Cardiac septum (tissue), 1 donor: ENCODE data around the gene HHIP. TPM values are rescaled to one million over a fixed set of nuclear protein-coding genes. Genes with fewer than 3 reads are reported as not detected.

Source experiments
- DNase-seq: peaks from one replicate; pipeline ENCODE4 v3.0.0-alpha.2; 2020; ENCODE audit warnings: low spot score
- intact Hi-C: fragments of 100-400 bp; cut with DNase I; formaldehyde crosslinking; loops from one replicate; pipeline ENCODE4 v1.14.0; 2022
- long read RNA-seq: library from polyadenylated mRNA; unstranded; transcript quantifications from one replicate; pipeline ENCODE4 v2.0.0, GENCODE V29; 2021
- total RNA-seq: library from RNA; stranded (reverse); fragmentation: NEBNext Ultra II Directional; extraction: Animal tissue kit (Norgen Biotek cat#: 25700); gene quantifications from one replicate; pipeline ENCODE4 v1.2.1, GENCODE V29; 2021
- donor health status: DM: no; HTN: no; CAD: no.

The HHIP gene, protein sequence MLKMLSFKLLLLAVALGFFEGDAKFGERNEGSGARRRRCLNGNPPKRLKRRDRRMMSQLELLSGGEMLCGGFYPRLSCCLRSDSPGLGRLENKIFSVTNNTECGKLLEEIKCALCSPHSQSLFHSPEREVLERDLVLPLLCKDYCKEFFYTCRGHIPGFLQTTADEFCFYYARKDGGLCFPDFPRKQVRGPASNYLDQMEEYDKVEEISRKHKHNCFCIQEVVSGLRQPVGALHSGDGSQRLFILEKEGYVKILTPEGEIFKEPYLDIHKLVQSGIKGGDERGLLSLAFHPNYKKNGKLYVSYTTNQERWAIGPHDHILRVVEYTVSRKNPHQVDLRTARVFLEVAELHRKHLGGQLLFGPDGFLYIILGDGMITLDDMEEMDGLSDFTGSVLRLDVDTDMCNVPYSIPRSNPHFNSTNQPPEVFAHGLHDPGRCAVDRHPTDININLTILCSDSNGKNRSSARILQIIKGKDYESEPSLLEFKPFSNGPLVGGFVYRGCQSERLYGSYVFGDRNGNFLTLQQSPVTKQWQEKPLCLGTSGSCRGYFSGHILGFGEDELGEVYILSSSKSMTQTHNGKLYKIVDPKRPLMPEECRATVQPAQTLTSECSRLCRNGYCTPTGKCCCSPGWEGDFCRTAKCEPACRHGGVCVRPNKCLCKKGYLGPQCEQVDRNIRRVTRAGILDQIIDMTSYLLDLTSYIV
- 0.30 TPM for total RNA-seq
- long read RNA-seq, full-length matches to known transcripts: 1 of 1 reads
- long read RNA-seq, partial matches to known transcripts: 0 of 1 reads
- long read RNA-seq, other reads (novel, unspliced or antisense): 0 of 1 reads

DNA sequence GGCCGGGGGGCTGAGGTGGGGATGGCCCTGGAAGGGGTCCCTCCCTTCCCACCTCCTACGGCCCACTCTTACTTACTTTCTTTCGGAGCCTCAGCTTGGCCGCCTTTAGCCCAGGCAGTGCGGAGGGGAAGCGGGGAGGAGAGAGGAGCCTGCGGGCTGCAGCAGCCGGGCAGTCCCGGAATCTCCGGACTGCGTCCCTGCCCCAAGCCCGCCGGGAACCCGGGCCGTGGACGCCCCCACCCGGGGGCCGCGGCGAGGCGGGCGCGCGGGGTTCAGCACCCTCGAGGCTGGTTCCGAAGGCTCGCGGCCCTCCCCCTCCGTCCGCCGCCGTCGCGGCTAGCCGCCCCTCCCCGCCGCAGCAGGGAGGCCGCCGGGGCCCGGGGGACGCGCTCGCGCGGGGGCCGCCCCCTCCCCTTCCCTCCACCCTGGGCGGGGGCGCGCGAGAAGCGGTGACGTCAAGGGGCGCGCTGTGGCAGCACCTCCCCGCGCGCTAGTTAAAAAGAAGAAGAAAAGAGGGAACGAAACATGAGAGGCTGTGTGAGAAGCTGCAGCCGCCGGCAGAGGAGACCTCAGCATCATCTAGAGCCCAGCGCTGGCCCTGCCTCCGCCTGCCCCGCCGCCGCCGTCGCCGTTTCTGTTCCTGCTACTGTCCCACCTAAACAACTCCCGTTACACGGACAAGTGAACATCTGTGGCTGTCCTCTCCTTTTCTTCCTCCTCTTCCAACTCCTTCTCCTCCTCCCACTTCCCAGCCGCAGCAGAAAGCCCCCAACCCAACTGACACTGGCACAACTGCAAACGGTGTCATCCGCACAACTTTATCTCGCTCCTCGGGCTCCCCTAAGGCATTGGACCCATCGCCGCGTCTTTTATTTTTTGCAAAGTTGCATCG lies at the start of gene HHIP:
Gene HHIP (plus strand): TSS at position 526 of the 892 bp plus-strand sequence. CDS start 520 bp downstream, outside the sequence.
- no peak for DNase-seq
- intact Hi-C loops: no loop called here

DNA sequence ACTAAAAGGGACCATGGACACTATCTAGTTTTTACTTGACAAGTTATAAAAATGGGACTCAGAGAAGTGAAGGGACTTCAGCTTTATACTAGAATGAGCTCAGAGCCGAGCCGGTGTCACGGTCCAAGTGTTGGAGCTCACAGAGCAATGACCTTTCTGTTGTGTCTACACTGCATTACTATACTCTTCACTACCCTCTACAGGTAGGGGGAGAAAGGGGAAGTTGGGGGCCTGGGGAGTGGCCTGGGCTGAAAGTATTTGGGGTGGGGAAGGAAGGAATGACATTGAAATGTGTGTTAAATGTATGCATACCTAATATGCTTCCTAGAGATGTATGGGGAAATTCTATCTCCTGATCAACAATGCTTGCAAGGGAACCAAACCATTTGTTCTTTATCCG lies 48.8 kb upstream of the HHIP start:
- intact Hi-C loops: no loop called here
- no peak for DNase-seq

DNA sequence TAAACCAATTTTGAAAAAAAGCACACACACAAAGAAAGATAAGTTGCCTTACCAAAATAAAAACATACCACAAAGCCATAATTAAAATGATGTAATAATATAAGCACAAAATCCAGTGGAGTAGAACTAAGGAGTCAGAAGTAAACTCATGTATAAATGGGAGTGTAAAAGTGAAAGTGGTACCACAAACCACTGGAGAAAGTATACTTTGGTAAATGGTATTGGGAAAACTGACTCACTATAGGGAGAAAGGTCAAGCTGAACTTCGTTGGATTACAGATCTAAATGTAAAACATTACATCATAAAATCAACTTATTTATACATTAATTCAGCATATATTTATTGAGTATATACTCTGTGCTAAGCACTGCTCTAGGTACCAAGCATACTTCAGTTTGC lies 46.3 kb upstream of the HHIP start:
- DNase-seq: no peak
- intact Hi-C loops: no loop called here

DNA sequence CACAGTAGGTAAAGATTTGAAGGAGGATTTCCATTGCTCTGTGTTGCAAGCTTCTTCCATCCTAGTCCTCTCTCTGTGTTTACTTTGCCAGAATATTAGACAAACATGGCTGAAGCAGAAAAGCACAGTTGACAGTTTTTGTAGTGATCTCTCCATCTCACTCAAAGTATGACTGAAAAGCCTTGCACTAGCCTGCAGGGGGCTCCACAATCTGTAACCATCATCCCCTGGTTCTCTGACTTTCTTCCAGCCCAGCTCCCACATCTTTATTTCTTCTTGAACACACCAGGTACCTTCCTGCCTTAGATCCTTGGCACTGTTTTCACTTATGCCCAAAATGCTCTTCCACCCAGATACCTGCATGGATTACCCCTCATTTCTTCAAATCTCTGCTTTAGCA lies 34.1 kb upstream of the HHIP start:
- intact Hi-C loops: no loop called here
- DNase-seq: no peak

DNA sequence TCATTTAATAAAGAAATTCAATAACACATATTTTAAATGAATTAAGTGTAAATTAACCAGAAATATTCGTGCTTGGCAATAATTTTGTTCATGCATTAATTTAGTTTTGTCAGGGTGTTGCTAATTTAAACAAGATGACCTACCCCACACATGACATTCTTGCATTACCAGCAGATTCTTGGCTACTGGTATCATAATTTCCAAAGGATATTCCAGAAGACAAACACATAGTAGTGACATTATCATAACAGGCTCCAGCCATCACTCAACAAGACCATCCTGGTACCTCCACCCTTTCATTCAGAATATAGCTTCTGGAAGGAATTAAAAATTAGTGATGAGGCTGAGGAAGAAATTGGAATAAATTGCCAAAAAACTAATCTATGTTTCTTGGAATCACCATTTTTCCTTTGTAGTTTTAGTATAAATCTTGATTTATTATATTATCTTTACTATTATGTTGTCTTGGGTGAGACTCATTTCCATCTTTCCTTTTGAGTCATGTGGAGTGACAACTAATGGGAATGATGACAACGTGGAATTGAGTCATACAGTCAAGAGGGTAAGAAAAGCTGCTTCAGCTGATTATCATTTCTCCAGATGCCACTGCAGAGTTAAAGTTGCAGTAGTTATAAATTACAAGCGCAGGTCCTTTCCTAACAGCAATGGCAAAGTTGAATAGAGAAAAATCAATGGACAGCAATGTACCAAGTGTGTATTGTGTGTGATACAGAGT lies 30.9 kb upstream of the HHIP start:
- intact Hi-C loops: no loop called here

DNA sequence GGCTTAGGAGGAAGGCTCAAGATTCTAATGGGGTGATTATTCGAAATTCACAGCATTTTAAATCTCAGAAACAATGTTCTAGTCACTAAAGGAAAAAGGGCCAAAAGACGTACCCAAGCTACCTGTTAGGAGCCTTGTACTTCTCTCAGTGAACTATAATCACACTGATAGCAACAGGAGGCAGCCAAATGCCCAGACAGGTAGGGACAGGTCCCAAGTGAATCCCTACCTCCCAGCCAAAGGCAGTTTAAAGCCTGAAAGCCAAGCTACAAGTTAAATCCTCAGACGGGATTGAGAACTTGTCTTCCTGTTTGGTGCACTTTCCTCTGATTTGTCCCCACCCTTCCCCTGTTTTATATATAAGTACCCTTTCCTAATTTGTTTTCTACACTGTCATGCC lies 24.3 kb upstream of the HHIP start:
- DNase-seq: no peak
- intact Hi-C loops: no loop called here

More for the DNA sequence above, 30.9 kb upstream of the HHIP start:
- no peak for DNase-seq

DNA sequence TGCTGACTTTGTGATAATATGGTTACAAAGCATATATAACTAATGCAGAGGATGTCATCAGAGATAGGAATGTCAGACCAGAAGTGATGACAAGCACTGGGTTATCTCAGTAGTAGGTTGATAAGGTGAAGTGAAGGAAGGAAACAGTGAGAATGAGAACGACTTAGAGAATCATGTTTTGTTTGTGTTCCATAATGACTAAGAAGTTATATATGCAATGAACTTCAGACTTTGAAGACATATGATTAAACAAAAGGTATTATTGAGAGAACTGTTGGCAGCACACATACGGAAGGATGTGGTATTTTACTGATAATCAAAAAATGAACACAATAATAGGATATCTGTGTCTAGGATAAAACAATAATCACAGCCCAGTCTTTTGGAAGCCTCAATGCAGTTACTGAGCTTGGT lies 18.3 kb upstream of the HHIP start:
- intact Hi-C loops: no loop called here
- no peak for DNase-seq

DNA sequence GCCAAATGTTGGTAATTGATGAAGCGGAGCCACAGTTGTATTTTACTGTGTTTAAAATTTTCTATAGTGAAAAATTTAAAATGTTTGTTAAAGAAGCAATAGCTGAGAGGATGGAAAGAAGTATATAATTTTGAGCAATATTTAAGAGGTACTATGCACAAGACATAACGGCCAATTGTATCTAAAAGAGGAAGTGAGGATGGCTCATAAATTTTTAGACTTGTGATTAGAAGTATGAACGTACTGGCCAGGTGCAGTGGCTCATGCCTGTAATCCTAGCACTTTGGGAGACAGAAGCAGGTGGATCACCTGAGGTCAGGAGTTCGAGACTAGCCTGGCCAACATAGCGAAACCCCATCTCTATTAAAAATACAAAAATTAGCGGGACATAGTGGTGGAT lies 12.7 kb upstream of the HHIP start:
- no peak for DNase-seq
- intact Hi-C loops: no loop called here

DNA sequence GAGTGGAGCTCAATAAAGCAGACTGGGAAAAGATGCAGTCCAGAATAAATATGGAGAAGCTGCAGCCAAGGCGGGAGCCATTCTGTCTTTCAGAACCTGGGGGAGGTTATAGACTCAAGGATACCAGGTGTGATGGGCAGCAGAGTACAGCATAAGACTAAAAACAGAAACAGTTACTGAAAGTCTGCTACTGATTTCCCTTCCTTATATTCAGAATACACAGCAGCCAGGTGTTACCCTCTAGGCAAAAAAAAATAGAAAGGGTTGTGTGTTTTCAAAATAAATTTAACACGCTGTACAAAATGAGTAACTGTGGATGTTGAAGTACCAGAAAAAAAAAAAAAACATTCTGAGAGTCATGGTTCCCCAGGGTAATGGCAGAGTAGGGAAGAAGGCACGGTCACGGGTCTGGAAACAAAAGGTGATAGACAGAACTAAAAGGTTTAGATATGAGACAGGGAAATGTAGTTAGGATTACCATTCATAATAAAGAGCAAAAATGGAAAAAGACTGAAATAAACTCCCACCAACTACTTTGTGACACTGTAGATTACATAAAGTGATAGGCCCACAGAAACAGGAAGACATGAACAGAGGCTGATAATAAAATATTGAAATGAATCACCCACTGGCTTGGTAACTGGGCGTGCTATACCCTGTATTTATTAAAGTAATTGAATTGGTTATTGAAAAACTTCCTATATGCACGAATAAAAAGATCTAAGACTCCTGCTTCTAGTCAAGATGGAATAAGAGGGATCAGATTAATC lies 10.8 kb upstream of the HHIP start:
- no peak for DNase-seq
- intact Hi-C loops: no loop called here

DNA sequence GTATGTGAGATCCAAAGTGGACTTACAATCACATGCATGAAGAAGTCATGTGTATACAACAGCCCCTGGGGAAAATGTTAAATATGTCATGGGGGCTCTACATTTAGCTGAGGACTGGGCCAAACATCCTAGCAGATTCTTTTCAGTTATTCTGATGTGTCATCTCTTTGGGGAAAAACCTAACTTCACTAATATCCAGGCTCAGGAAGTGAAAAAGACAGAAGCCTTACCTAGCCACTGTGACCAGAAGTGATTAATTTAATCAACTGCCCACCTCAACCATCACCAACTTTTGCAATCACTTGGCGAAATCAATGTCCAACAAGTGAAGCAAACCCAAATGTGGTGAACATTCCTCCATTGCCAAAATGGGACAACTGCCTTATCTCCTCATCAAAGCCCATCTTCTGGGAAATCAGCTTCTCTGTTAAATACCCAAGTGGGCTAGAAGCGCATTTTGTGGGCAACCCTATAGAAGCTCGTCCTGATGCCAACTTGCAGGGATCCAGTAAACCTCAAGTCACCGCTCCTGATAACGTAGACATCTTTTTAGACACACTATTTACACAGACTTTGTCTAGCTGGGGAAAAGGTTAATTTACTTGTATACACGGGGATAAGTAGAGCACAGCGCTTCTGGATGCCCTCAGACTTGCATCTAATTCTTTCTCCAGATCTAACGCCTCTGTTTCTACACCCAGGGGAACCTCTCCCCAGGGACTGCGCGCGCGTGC lies 1.4 kb upstream of the HHIP start:
- intact Hi-C loops: no loop called here
- DNase-seq: no peak

DNA sequence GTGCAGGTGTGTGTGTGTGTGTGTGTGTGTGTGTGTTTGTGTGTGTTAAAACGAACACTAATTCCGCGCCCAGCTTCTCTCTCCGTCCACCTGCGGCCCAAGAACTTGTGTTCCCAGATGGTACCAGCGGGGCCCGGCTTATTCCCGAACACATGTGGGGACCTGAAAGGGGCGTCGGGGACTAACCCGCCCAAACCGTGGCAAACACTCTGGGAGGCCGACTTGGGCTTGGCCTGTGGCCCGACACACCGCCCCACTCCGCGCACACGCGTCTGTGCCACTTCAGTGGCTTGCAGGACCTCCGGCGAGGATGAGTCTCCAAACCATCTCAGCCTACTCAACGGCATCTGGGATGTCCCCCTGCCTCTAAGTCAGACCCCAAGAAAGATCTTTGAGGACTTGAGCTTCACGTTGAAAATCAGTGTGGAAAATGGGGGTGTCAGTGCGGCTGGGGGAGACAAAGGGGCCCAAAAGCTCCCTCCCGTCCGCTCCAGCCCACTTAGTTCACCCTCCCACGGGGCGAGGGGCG lies 790 bp upstream of the HHIP start:
- intact Hi-C loops: no loop called here
- DNase-seq: no peak

DNA sequence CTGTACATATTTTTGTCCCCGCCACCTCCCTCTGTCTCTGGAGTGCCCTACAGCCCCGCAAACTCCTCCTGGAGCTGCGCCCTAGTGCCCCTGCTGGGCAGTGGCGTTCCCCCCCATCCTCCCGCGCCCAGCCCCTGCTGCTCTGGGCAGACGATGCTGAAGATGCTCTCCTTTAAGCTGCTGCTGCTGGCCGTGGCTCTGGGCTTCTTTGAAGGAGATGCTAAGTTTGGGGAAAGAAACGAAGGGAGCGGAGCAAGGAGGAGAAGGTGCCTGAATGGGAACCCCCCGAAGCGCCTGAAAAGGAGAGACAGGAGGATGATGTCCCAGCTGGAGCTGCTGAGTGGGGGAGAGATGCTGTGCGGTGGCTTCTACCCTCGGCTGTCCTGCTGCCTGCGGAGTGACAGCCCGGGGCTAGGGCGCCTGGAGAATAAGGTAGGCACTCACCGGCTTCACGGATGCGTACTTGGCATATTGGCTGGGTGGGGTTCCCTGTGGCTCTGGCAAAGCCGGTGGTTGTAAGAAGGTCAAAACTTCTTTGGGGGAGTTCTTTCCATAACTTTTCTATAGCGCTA lies 653 bp downstream of the HHIP start:
- intact Hi-C loops: no loop called here
- no peak for DNase-seq

DNA sequence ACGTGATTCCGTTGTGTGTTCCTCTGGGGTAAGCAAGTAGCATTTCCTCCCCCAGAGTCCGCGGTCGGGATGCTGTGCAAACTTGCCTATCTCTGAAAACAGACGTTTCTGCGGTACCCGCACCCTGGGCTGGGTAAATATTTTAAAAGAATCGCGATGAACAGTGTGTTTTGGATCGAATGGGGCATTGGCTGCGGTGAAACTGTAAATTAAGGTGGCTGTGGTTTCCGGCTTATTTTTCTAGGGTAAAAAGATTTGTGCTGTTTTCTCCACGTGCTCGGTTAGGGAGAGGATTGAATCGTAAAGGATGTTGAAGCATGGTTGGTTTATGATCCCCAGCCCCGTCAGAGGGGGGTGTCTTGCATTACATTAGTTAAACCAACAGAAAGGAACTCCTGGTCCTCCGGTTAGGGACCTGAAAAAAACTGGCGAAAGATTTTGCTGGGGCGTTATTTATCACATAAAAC lies 1.2 kb downstream of the HHIP start:
- intact Hi-C loops: no loop called here
- no peak for DNase-seq

DNA sequence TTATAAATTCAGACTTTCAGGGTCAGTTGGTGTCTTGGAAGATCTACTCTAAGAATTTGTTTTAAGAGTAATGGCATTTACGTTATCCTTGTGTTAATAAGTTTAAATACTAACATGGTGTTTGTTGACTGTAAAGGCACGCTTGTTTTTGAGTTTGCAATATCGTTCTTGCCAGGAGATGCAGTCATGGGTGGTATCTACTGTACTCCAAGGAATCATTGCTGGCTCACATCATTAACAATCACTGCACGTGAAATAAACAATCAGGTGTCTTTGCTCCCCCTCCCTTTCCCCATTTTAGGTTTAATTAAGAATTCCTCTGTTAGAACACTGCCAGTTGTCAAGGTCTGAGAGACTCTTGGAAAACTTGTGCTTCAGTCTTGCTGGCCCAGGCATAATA lies 1.6 kb downstream of the HHIP start:
- intact Hi-C loops: no loop called here
- no peak for DNase-seq

DNA sequence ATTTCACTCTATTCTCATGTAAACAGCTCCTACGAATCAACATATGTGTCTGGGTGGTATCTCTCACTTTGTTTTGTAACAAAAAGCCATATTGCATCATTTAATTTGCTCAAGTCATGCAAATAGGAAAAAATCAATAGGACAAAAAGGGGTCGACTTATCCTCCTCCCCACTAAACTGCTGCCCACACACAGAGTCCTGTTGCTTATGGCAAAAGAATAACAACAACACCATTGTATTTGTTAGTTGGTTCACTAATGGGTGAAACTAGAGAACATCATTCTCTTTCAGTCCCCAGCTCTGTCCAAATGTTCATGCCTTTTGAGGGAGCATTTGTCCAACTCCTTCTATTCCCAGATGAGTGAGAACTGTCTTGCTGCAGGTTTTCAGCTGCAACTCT lies 2.1 kb downstream of the HHIP start:
- intact Hi-C loops: no loop called here
- no peak for DNase-seq

DNA sequence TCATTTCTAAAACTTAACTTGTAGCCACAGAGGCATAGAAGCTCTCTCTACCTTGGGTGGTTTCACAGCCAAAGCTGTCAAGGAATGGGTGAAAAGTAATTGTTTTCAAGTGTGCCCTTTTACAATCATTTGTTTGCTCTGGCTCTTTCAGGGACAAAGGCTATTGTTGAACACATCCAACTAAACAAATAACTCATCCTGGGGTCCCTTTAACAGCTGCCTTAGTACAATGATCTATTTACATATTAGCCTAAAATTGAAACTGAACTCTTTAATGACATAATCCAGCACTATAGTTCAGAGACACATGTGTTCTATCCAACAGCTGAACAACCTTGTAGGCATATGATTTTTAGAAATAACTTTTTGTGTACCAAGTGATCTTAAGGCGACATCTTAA lies 3.7 kb downstream of the HHIP start:
- DNase-seq: no peak

DNA sequence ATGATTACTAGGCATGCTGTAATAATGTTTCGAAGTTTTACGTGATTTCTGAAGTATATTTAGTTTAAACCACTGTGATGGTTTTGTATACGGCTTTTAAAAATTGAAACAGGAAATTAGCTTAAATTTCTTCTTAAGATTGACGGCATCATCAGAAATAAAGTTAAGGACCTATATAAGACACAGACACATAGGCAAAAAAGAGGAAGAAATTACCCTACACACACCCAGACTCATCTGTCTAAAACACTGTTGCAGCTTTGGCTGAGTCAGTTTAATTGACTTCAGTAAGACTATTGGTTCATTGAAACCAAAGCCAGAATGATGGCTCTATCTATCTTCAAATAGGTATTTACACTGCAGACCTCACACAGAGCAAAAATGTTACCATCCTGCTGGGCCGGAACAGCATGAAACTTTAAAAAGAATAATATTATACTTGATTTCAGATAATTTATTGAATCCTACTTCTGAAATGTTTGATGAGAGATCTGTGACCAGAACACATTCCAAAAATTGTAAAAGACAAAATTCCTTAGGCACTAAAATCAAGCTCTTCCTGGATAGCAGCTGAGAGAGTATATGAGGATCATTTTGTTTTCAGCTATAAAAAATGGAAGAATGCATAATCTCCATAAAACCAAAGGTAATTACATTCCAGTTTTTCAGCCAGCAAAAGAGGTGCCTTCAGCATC lies 4.5 kb downstream of the HHIP start:
- no peak for DNase-seq
- intact Hi-C loops: no loop called here

More for the DNA sequence above, 3.7 kb downstream of the HHIP start:
- intact Hi-C loops: no loop called here
